Germinal center (tissue), 1 donor: ENCODE data around the gene PBX3.

Source experiments
- DNase-seq: peaks from one replicate; pipeline ENCODE4 v3.0.0; 2012; ENCODE audit warnings: mixed read lengths, low spot score

The PBX3 gene

DNA sequence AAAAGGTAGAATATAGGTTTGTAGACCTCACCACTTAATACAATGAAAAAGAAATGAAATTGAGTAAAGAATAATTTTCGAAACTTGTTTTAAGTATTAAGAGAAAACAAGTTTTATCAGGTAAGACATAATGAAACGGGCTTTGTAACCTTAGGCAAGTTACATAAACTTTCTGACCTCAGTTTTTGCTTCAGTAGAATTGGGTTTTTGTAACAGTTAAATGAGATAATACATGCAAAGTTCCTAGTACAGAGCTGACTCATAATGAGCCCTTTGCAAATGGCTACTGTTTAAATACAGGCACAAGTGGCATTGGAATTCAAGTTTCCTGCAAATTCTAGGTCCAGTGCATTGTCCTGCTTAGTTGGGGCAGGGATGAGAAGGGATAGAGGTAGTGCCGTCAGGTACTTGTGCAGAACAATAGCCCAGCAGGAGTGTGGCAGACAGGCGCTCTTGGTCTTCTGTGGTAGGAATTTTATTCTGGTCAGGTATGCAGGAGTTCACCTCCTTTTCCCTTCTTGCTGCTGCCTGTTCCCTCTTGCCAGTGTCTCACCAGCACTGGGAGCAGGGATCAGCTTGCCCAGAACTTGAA, 203.8 kb downstream of the PBX3 start:
- no peak for DNase-seq

DNA sequence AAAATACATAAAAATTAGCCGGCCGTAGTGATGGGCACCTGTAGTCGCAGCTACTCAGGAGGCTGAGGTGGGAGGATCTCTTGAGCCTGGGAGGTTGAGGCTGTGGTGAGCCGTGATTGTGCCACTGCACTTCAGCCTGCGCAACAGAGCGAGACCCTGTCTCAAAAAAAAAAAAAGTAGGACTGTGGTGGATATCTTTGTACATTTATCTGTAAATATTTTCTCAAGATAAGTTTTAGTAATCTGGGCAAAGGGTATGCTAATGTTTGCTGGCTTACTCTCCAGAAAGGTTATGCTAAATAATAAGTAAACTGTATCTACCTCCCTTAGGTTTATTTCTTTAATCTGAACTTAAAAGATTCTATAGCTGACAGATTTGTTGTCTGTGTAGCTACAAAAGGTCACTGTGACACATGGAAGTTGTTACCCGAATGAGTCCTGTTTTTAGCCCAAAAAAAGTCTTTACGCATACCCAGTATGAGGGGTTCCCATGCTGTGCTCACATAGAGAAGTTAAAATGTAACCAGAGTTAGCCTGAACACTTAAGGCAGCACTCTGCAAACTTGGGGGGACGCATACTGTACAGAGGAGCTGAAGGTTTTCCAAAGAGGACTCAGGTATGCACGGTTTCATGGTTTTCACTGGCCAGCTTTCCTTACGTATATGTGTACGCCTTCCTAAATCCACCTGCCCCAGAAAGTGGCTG, 206.3 kb downstream of the PBX3 start:
- DNase-seq = no peak

DNA sequence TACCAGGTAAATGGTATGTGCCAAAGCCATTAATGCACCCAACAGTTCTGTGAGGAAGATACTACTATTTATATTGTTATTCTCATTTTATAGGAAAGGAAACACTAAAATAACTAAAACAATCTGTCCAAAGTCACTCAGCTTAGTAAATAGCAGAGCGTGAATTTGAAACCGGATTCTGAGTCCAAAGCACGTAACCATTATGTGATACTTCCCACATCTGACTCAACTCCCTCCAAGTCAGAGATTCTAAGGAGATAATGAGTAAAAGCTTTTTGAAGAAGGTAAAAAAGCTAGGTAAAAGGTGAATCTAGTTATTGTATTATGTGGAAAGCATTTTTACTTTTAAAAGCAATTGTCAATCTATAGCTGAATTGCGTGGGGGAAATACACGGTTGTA, 208.9 kb downstream of the PBX3 start:
- no peak for DNase-seq

DNA sequence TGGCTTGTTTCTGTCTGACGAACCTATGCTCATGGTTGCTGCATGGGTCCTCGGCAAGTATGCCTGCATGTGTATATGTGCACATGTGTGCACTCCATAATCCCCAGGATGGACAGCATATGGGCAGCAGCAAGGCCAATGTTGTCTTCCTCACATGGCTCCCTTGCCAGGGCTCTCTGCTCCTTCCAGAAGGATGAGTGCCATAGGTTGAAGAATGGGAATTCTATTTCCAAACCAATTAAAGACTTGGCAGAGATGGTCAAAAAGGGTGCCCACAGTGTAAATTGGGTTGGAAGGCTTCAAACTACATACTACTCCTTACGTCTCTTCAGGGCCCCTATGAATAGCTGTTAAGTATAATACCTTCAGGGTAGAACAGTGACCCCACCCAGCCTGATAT, 212.1 kb downstream of the PBX3 start:
- DNase-seq = no peak

DNA sequence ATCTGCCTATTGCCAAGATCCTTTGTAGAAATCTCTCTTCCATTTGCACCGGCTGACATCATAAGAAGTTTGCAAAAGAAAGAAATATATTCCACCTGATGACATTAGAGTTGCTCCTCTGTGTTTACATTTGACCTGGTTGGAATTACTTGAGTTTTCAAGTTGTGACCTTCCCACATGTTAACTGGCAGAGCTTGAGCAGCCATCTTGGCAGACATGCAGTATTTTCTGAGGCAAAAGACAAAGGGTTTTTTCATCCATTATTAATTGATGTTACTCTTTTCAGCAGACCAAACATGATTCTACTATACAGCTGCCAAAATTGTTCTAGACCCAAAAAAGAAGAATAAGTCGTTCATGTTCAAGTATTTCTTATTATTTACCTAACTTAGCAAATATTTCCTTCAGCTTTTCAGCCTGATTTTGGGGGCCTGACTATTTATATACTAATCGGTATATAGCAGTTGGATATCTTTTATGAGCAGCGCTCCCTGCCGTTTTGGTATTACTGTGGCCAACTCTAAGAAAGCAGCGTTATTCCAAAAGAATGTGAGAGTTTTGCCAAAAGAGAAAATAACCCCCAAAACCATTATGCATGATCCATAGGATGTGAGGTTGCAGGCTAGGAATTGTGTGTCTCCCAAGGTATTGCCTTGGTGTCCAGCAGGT, 212.9 kb downstream of the PBX3 start:
- no peak for DNase-seq

DNA sequence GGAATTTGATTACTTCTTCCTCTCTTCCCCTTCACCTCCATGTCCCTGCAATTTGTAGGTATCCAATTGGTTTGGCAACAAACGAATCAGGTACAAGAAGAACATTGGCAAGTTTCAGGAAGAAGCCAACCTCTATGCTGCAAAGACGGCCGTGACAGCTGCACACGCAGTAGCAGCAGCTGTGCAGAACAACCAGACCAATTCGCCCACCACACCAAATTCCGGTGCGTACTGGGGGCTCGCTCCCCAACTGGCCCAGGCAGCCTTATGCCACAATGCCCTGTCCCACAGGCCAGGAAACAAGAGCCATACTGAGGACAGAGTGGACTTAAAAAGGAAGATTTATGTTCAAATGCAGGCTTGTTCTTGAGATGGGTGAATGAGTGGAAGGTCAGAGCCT, 213.5 kb downstream of the PBX3 start:
- DNase-seq = no peak

DNA sequence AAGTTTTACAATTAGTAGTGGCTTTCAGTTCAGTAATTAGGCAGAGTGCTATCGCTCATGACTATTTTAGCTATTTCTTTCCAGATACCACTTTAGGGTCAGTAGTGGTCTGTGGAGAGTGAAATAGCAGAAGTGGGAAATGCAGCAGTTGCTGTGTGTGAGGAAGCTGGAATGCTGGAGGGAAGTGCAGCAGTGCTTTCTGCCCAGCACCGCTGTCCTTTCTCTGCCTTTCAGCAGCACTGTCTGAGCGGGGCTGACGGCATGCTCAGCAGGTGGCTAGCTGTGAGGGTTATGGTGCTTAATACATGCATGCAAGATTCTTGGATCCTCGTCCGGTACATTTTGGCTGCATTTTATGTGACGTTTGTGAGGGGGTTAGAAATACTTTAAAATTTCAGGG, 213.9 kb downstream of the PBX3 start:
- DNase-seq = no peak

DNA sequence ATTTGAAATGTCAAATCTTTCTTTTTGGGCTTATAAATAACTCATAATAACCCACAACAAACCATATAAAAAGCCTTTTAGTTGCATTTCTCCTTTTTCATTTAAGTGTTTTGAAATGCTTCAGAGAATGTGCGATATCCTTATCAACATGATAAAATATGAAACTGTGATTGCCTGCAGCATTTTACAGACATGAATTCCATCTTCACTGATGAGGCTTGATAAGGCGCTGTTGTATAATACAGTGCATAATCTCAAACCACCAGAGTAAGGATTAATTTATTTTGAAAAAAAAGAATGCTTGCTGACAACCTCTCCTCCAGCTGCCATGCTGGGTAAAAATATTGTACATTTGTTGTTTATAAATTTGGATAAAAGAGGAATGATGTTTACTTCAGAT, 216.8 kb downstream of the PBX3 start:
- no peak for DNase-seq

DNA sequence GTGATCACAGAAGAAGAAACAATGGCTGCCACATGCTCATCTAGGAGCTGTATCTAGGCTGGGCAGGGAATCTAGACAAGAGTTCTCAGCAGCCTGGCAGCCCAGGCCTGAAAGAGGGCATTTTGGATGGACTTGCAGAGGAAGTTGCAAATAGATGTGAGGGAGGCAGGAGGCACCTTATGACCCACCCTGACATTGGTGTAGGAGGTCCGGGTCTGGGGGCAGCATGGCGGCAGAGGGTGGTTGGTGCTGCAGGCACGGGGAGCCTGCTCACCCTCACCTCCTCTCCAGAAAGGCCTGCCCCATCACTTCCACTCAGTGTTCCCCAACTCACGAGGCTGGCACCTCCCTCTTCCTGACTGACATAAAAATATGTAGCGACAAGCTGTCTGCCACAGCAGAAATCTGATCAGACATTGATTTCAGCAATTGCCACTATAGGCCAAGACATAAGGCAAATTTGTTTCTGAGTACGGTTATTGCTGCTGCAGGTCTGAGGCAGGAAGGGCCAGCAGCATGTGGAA, 217.6 kb downstream of the PBX3 start:
- DNase-seq = no peak

DNA sequence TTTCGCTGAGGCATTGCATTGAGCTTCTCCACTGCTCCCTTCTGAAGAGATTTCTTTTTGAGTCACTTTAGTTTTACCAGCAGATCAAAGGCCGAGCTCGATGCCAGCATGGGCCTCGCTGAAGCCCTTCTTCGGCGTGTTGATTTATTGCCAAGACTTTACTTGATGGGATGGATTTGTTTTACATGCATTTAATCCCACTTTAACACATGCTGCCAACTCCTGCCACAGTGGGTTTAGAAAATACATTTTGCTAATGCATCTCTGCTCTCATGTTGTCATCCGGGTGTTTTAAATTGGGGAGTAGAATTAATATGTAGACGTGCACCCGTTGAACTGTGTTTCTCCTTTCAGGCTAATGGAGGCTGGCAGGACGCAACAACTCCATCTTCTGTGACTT, 218.3 kb downstream of the PBX3 start:
- DNase-seq = no peak

DNA sequence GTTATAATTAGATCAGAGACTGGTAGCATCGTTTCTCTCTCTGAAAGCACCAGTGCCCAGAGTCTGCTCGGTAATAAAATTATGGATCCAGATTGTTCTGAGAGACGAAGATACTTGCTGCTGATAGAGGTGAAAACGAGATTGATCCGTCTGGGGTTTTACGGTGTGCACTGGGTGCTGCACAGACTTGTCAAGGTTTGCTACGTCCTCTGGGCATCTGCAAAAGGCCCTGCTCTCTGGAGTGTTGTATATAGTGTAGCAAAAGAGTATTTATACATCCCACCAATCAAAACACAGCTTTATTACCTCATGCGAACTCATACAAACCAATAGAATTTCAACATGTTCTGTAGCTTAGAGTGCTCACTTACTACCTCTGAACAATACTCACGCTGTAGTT, 219.3 kb downstream of the PBX3 start:
- DNase-seq = no peak

DNA sequence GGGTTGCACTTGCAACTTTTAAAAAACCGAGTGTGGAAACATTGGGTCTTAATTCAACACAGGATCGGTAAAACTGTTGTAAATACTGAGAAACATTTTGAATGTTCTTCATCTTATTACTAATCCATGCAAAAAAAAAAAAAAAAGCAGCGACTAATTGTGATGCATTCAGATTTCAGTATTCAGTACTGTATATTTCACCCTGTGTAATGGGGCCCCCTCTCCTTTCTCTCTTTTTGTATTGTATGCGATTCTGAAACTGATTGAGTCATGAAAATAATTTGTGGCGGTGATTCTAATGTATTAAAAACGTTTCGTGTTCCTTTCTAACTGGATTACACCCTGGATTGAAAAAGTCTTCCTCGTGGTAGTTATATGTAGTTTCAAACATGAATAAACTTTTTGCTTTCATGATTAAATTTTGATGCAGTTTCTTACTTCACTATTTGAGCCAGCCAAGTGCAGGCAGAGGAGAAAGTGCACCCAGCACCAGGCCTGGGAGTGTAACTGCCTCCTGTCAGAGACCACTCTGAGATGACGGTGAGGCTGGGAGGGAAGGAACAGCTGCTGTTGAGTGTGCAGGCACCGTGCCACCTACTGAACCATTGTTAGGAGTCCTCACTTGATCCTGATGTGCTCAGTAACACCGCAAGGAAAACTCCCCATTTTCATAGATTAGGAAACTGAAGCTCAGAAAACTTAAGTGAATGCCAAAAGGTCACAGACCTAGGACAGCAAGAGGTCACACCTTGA, 220.0 kb downstream of the PBX3 start:
- no peak for DNase-seq

DNA sequence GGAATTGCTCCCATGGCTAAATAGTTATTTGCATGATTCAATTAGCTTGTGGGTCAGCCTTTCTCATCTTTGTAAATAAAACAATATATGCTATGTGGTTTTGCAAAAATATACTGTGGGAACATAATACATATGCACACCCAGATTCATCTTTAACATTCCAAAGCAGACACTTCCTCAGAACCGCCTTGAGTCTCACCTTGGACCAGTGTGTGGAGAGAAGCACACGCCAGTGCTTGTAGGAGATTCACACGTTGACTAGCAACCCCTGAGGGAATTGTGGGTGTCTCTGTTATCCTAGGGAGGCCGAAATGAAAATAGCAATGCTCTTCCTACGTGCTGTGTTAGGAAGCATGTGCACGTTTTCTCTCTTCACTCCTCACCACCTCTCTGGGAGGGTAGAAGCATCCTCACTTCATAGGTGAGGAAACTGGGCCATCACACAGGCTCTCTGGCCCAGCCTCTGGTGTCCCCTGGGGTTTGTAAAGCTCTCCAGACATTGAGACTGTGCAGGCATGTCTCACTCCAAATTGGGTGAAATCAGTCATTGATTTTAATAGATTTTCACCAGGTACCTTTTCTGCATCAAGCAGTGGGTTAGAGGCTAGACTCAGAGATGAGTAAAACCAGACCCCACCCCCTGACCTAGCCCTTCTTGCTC, 221.7 kb downstream of the PBX3 start:
- no peak for DNase-seq

DNA sequence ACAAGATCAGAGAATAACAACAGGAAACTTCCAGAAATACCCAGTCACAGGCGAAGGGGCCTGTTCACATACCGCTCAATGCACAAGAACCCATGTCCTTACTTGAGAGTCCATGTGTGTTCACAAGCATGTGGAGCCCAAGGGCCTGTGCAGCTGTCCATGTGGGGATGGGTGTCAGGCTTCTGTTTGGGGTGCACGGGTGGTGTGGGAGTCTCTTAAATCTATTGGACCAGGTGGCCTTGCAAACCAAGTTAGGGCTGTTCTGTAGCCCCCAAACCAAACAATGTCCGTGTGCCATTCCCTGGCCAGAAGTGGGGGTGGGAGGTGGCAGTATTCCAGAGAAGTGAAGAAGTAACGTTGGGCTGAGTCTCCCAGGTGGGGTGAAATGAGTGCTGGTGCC, 222.3 kb downstream of the PBX3 start:
- DNase-seq = no peak

DNA sequence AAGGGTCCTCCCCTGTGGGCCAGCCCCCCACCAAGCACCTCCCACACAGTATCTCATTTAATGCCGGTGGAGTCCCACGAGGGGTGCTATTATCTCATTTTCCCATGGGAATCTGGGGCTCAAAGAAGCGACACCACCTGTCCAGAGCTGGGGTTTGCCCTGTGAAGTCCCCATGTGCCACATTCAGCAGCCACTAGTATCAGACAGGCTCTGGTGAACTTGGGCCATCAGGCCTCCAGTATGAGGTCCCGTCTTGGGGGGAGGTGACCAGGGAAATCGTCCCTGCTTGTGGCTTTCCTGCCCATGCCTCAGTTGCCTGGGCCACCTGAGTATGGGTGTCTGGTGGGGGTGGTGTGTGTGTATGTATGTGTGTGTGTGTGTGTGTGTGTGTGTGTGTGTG, 222.7 kb downstream of the PBX3 start:
- DNase-seq = no peak

DNA sequence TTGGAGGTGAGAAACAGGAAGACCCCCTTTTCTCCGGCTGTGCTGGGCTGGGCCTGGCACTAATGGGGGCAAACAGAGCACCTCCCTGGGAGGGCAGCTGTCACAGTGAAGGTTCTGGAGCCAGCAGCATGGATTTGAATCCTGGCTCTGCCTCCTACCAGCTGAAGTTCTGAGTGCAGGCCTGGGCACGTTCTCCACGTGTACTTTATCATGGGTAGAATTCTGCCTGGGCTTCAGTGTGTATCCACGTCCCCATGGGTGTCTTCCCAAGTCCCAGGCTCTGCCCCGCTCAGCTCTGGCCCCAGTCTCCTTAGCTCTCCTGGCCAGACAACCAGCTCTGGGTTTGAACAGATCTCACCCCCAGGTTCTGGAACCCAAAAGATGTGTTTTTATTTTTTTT, 223.2 kb downstream of the PBX3 start:
- DNase-seq = no peak

DNA sequence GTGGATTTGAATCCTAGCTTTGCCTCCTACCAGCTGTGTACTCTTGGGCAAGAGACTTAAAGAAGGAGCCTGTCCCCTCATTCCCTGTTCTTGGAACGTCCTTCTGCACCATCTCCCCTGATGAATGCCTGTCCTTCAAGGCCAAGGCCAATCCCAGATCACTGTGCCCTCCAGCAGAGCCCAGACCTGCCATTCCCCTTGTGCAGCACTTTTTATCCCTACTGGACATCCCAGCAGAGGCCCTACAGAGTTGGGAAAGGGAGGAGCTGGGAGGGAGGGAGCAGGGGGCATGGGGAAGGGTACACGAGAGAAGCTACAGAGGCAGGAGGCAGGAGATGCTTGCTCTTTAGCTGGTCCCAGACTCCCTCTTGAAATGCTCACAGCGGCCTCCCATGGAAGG, 223.9 kb downstream of the PBX3 start:
- DNase-seq = no peak

DNA sequence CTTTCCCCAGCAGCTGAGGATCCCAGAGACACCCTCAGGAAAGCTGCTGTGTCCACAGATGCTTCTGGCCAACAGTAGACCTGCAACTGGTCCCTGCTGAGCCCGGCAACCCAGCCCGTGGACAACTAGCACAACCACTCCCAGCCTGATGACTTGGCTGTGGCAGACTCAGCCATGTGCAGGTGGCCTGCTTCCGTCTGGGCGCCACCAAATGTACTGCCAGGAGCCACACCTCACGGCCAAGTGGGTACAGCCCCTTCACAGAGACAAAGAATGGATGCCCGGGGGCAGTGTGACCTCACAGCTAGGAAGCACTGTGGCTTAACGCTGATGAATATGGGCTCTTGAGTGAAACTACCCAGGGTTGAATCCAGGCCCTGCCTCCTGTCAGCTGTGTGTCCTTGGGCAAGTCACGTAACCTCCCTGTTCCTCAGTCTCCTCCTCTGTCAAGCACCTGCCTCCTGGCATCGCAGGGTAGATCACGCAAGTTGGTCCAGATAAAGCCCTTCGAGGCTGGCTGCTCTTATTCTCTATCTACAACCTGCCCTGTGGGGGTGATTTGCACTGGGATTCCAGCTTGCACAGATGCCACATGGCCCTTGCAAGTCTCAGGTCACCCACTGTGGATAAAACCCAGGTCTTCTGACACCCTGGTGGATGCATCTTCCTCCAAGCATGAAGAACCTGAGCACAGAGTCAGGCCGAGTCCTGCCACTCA, 225.0 kb downstream of the PBX3 start:
- DNase-seq = no peak

DNA sequence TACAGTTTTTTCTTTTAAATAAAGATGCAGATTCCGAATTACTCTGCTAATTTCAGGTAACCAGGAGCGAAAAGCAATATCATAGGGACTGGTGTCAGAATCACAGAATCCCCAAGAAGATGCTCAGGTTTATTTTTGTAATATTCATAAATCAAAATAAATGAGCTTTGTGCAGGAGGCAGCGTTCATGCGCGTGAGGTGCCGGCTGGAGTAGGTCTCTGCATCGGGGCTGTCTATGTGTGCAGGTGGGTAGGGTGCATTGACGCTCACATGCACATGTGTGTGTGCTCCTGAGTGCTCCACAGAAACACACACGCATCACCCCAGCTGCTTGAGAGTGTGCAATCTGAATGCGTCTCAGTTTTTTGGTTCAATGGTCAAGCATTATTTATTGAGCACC, 226.4 kb downstream of the PBX3 start:
- DNase-seq = no peak

DNA sequence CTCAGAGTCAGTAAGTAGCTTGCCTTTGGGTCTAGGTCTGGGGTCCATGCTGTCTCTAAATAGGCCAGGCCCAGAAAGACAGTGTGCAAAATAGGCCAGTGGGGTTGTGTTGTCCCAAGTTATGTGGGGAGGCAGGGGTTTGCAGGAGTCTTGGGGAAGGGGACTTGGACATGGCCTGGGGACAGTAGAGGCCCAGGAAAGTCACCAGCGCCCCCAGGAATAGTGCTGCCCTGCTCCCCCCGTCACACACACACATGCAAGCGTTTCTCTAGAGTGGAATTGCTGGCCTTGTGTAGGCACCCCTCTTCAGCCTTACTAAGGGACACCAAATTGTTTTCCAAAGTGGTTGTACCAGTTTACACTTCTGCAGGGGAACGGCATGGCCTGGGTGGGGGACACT, 227.5 kb downstream of the PBX3 start:
- no peak for DNase-seq

DNA sequence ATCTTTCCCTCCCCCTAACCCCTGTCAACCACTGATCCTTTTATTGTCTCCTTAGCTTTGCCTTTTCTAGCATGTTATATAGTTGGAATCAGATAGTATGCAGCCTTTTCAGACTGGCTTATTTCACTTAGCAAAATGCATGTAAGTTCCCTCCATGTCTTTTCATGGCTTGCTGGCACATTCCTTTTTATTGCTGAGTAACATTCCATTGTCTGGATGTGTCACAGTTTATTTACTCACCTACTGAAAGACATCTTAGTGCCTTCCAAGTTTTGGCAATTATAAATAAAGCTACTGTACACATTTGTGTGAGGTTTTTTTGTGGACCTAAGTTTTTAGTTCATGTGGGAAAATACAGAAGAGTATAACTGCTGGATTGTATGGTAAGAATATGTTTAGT, 230.1 kb downstream of the PBX3 start:
- no peak for DNase-seq

DNA sequence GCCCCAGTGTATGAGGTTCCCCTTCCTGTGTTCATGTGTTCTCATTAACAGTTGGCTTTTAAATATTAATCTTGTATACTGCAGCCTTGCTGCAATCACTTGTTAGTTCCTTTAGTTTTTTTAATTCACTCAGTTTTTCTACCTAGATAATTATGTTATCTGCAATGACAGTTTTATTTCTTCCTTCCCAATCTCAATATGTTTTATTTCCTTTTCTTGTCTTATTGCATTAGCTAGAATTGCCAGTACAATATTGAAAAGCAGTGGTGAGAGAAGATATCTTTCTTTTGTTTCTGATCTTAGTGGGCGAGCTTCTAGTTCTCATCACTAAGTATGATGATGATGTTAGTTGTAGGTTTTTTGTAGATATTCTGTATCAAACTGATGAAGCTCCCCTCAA, 232.2 kb downstream of the PBX3 start:
- DNase-seq = no peak
